MM.1S (cell line): ENCODE results near the gene CASP3.

Source experiments
- DNase-seq: peaks from one replicate; pipeline ENCODE4 v3.0.0-alpha.2; 2015
- H2AFZ ChIP-seq: fragments of 300-600 bp; sonication (generic); 2 replicates; pipeline ENCODE4 v1.6.0; 2016; ENCODE audit warnings: antibody characterized with exemption, low read length
- H3F3A ChIP-seq: fragments of 300-600 bp; sonication (generic); 2 replicates; pipeline ENCODE4 v1.6.1; 2016; ENCODE audit warnings: mild to moderate bottlenecking, antibody characterized with exemption, low read length, moderate library complexity, mixed read lengths; ENCODE audit not compliant: insufficient read depth
- H3K27ac ChIP-seq: fragments of 300-600 bp; sonication (generic); 2 replicates; pipeline ENCODE4 v1.5.1; 2016; ENCODE audit warnings: mild to moderate bottlenecking, low read length
- H3K27me3 ChIP-seq: fragments of 300-600 bp; sonication (generic); replicated peaks from 2 replicates; pipeline ENCODE4 v1.6.0; 2016; ENCODE audit warnings: low read length; ENCODE audit not compliant: insufficient read depth
- H3K36me3 ChIP-seq: fragments of 300-600 bp; sonication (generic); replicated peaks from 2 replicates; pipeline ENCODE4 v1.6.1; 2016; ENCODE audit warnings: mild to moderate bottlenecking, low read length, mixed read lengths; ENCODE audit not compliant: insufficient read depth
- H3K4me1 ChIP-seq: fragments of 300-600 bp; sonication (generic); 2 replicates; pipeline ENCODE4 v1.6.1; 2016; ENCODE audit warnings: low read length, mixed read lengths
- H3K4me2 ChIP-seq: fragments of 300-600 bp; sonication (generic); 2 replicates; pipeline ENCODE4 v1.6.0; 2016; ENCODE audit warnings: low read depth, low read length
- H3K4me3 ChIP-seq: fragments of 300-600 bp; sonication (generic); 2 replicates; pipeline ENCODE4 v1.5.1; 2016; ENCODE audit warnings: low read length, mixed read lengths
- H3K79me2 ChIP-seq: fragments of 300-600 bp; sonication (generic); 2 replicates; pipeline ENCODE4 v1.6.1; 2016; ENCODE audit warnings: mixed run types, low read length, mixed read lengths
- H3K9ac ChIP-seq: fragments of 300-600 bp; sonication (generic); 2 replicates; pipeline ENCODE4 v1.6.1; 2016; ENCODE audit warnings: low read length, mixed read lengths
- H3K9me2 ChIP-seq: fragments of 300-600 bp; sonication (generic); replicated peaks from 2 replicates; pipeline ENCODE4 v1.6.1; 2016; ENCODE audit warnings: mild to moderate bottlenecking, low read length, mixed read lengths; ENCODE audit not compliant: insufficient read depth
- H3K9me3 ChIP-seq: fragments of 300-600 bp; sonication (generic); replicated peaks from 2 replicates; pipeline ENCODE4 v1.6.1; 2016; ENCODE audit warnings: mild to moderate bottlenecking, low read length, mixed read lengths; ENCODE audit not compliant: insufficient read depth
- H4K20me1 ChIP-seq: fragments of 300-600 bp; sonication (generic); 2 replicates; pipeline ENCODE4 v1.6.1; 2016; ENCODE audit warnings: mild to moderate bottlenecking, low read length, moderate library complexity, mixed read lengths; ENCODE audit not compliant: insufficient read depth
- CTCF ChIP-seq: fragments of 300-600 bp; sonication (generic); IDR thresholded peaks from 2 replicates; pipeline ENCODE4 v1.5.1; 2016; ENCODE audit warnings: antibody characterized with exemption, low read length, mixed read lengths
- EZH2 ChIP-seq: fragments of 300-600 bp; sonication (generic); optimal IDR thresholded peaks from 2 replicates; pipeline ENCODE3; 2017; ENCODE audit warnings: low read depth, mild to moderate bottlenecking, antibody characterized with exemption, low read length, mixed read lengths
- EZH2phosphoT487 ChIP-seq: fragments of 300-600 bp; sonication (generic); IDR thresholded peaks from 2 replicates; pipeline ENCODE4 v1.6.1; 2018; ENCODE audit warnings: antibody characterized with exemption, low read length

The CASP3 gene

GRCh38 chr4:184636144-184636543, 13.1 kb downstream of the CASP3 start:
- Histone ChIP-seq H3F3A (no peaks in the 10 kb centered on the region; the same call in 1 of the 2 replicates), H3K27ac (no peak overlapping the region), H3K4me2 (no peak overlapping the region), H3K4me3 (no peak overlapping the region), H2AFZ (no peak overlapping the region), H3K9me2 (no peaks in the 10 kb centered on the region), H3K27me3 (no peaks in the 10 kb centered on the region), H3K9ac (no peak overlapping the region), H3K79me2 (peaks cover 94% of the 10 kb centered on the region), H4K20me1 (peaks cover 25% of the 10 kb centered on the region), H3K9me3 (no peaks in the 10 kb centered on the region), H3K4me1 (0 out of 2 replicates have a peak, but pooled peaks cover 3% of the 10 kb centered on the region), H3K36me3 (peaks cover 49% of the 10 kb centered on the region)
- no peak for TF ChIP-seq EZH2phosphoT487
- no peak for TF ChIP-seq EZH2
- no peak for TF ChIP-seq CTCF
- DNase-seq, result no peak

DNA sequence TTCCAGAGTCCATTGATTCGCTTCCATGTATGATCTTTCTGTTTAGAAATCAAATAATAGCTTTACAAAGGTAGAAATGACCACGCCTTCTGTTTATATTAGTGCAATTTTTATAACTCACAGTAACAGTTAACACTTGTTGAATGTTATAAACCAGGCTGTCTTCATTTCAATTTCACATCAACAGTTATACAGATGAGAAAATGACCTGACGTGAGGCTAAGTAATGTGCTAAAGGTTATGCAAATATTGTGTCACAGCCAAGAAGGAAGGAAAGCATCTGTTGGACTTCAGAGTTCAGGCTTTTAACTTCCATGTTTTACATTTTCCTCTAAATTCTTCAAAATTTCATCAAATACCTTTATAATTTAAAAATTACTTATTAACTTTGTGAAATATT, 13.9 kb downstream of the CASP3 start:
- Histone ChIP-seq H3K9me2 (no peaks in the 10 kb centered on the region), H3K27ac (no peak overlapping the region), H3K4me3 (no peak overlapping the region), H3K27me3 (no peaks in the 10 kb centered on the region), H3K9me3 (no peaks in the 10 kb centered on the region), H3K36me3 (peaks cover 54% of the 10 kb centered on the region), H3K4me2 (no peak overlapping the region), H3K4me1 (no peaks in the 10 kb centered on the region), H3F3A (no peaks in the 10 kb centered on the region; the same call in 1 of the 2 replicates), H3K9ac (no peak overlapping the region), H2AFZ (no peak overlapping the region), H4K20me1 (peaks cover 17% of the 10 kb centered on the region), H3K79me2 (peaks cover 90% of the 10 kb centered on the region)
- TF ChIP-seq EZH2 (no peak), CTCF (no peak), EZH2phosphoT487 (no peak)
- no peak for DNase-seq

GRCh38 chr4:184632842-184633241, 16.4 kb downstream of the CASP3 start:
- Histone ChIP-seq H2AFZ (no peak overlapping the region), H3K4me2 (no peak overlapping the region), H4K20me1 (peaks cover 3% of the 10 kb centered on the region; the same call in 1 of the 2 replicates), H3F3A (peaks cover 5% of the 10 kb centered on the region), H3K4me1 (no peaks in the 10 kb centered on the region), H3K36me3 (peaks cover 59% of the 10 kb centered on the region), H3K4me3 (no peak overlapping the region), H3K27ac (no peak overlapping the region), H3K27me3 (no peaks in the 10 kb centered on the region), H3K79me2 (peaks cover 80% of the 10 kb centered on the region), H3K9me3 (no peaks in the 10 kb centered on the region), H3K9me2 (no peaks in the 10 kb centered on the region), H3K9ac (no peak overlapping the region)
- no peak for TF ChIP-seq EZH2
- TF ChIP-seq EZH2phosphoT487, result no peak
- TF ChIP-seq CTCF, result no peak
- DNase-seq, result no peak
